ENCODE measurements around the gene INPP5F. TPM values are rescaled to one million over a fixed set of nuclear protein-coding genes. Genes with fewer than 3 reads are reported as not detected.

Gene INPP5F
- total RNA-seq, 1 donor from 2014 or later: 36.8 TPM

DNA sequence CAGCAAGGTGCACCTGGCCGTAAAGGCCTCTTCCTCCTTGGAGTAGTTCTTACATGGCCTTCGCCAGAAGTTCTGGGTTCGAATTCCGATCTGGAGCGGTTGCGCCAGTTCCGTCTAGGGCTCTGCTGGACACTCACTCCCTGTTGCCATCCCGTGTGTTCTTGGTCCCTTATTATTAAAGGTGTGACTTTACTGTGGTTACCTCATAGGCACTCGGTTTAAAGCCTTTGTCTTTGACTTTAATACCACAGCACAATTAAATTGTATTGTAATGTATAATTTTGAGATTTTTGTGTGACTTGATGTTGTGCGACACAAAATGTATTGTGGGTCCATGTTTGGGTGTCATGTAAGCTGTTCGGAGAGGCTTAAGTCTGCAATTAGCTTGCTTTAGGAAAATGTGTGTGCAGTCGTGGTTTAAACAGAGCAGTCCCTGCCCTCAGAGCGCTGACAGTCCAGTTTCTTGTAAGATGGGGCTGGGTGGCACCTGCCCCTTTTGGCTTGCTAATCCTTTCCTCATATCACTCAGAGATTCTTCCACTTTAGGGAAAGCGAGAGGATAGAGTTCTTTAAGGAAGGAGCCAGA is 919 bp downstream of the INPP5F start:
- Mint-ChIP-seq H3K27me3 (ENCODE audit: unreplicated experiment) (no peaks in the 10 kb centered on the region), H3K4me3 (ENCODE audit: unreplicated experiment) (peak overlapping the region; percentile 78), H3K27ac (ENCODE audit: unreplicated experiment) (peak overlapping the region; percentile 31), H3K4me1 (ENCODE audit: unreplicated experiment) (peaks cover 19% of the 10 kb centered on the region), H3K36me3 (ENCODE audit: unreplicated experiment) (no peaks in the 10 kb centered on the region), H3K9me3 (ENCODE audit: unreplicated experiment) (no peaks in the 10 kb centered on the region)
- no peak for DNase-seq (ENCODE audit: extremely low spot score, unreplicated experiment)
- TF ChIP-seq CTCF (IDR thresholded peaks at IDR 0.05): no peak

- H3K27ac Mint-ChIP-seq (ENCODE audit: unreplicated experiment): no peak overlapping the region
- TF ChIP-seq CTCF (IDR thresholded peaks at IDR 0.05): no peak
- no peaks in the 10 kb centered on the region for H3K9me3 Mint-ChIP-seq (ENCODE audit: unreplicated experiment)
Observed at GRCh38 chr10:119728172-119728800, 2.4 kb downstream of the INPP5F start.

DNA sequence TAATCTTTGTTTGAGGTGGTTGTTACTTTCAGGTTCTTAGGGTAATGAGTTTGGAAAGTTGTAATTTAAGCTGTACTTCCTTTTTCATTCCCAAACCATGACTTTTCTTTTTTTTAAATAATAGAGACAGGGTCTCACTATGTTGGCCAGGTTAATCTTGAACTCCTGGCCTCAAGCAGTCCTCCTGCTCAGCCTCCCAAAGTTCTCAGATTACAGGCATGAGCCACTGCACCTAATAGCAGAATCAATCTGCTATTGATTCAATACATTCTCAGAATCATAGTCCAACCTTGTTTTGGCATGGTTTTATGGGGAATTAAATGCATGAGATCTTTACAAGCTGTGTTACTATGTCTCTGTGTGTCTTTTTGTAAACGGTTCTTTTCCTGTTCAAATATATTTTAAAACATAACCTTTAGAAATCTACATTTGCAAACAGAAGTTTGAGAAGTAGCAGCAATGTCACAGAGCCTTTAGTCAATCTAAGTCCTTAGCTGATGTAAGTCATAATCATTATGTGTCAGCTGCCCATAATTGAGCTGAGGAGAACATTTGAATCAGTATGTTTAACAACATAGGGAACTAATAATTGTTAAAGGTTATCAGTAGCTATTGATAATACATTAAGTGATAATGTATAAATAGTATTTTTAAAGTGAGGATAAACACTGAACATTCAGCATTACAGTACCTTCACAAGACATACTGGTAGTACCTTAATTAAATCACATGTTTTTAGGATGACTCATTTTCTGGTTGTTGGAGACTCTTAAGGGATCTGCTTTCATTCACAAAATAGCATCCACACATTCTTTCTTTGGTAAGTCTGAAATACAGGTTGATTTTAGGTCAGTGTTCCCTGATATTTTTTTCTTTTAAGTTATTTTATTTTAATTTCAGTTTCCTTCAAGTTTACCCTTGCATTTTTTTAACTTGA is 8.8 kb downstream of the INPP5F start:
- H3K36me3 Mint-ChIP-seq (ENCODE audit: unreplicated experiment): no peaks in the 10 kb centered on the region
- no peaks in the 10 kb centered on the region for H3K9me3 Mint-ChIP-seq (ENCODE audit: unreplicated experiment)
- no peak overlapping the region for H3K4me3 Mint-ChIP-seq (ENCODE audit: unreplicated experiment)
- no peak overlapping the region for H3K27ac Mint-ChIP-seq (ENCODE audit: unreplicated experiment)
- DNase-seq (ENCODE audit: extremely low spot score, unreplicated experiment): no peak
- peaks cover 40% of the 10 kb centered on the region for H3K4me1 Mint-ChIP-seq (ENCODE audit: unreplicated experiment)
- no peaks in the 10 kb centered on the region for H3K27me3 Mint-ChIP-seq (ENCODE audit: unreplicated experiment)
- TF ChIP-seq CTCF (IDR thresholded peaks at IDR 0.05): no peak

More at GRCh38 chr10:119728172-119728800, 2.4 kb downstream of the INPP5F start:
- H3K4me3 Mint-ChIP-seq (ENCODE audit: unreplicated experiment): no peak overlapping the region
- DNase-seq (ENCODE audit: extremely low spot score, unreplicated experiment): no peak
- H3K27me3 Mint-ChIP-seq (ENCODE audit: unreplicated experiment): no peaks in the 10 kb centered on the region
- H3K4me1 Mint-ChIP-seq (ENCODE audit: unreplicated experiment): peaks cover 19% of the 10 kb centered on the region
- no peaks in the 10 kb centered on the region for H3K36me3 Mint-ChIP-seq (ENCODE audit: unreplicated experiment)

DNA sequence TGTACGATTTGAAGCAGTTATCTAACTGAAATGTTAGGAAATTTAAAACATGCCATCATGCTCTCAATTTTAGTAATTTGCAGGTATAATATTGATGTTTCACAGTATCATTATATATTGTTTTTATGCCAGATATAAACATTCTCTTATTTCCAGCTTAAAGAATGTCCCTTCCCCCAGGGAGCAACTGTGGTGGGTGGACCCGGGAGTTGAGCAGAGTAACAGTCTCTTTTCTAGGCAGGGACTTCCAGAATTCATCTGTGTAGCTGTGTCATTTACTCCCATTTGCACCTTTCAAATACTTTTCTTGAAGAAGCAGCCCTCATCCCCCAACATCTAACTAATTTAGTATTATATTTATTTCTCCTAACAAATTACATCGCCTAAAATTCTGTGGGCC is 9.6 kb downstream of the INPP5F start:
- H3K4me3 Mint-ChIP-seq (ENCODE audit: unreplicated experiment): no peak overlapping the region
- H3K4me1 Mint-ChIP-seq (ENCODE audit: unreplicated experiment): peaks cover 40% of the 10 kb centered on the region
- no peak overlapping the region for H3K27ac Mint-ChIP-seq (ENCODE audit: unreplicated experiment)
- no peak for DNase-seq (ENCODE audit: extremely low spot score, unreplicated experiment)
- H3K27me3 Mint-ChIP-seq (ENCODE audit: unreplicated experiment): no peaks in the 10 kb centered on the region
- no peak for TF ChIP-seq CTCF (IDR thresholded peaks at IDR 0.05)
- no peaks in the 10 kb centered on the region for H3K36me3 Mint-ChIP-seq (ENCODE audit: unreplicated experiment)
- no peaks in the 10 kb centered on the region for H3K9me3 Mint-ChIP-seq (ENCODE audit: unreplicated experiment)

GRCh38 chr10:119736220-119736619 is 10.4 kb downstream of the INPP5F start:
- no peak for DNase-seq (ENCODE audit: extremely low spot score, unreplicated experiment)
- Mint-ChIP-seq H3K27me3 (ENCODE audit: unreplicated experiment) (no peaks in the 10 kb centered on the region), H3K9me3 (ENCODE audit: unreplicated experiment) (no peaks in the 10 kb centered on the region), H3K36me3 (ENCODE audit: unreplicated experiment) (no peaks in the 10 kb centered on the region), H3K4me1 (ENCODE audit: unreplicated experiment) (peaks cover 40% of the 10 kb centered on the region), H3K27ac (ENCODE audit: unreplicated experiment) (no peak overlapping the region), H3K4me3 (ENCODE audit: unreplicated experiment) (no peak overlapping the region)
- no peak for TF ChIP-seq CTCF (IDR thresholded peaks at IDR 0.05)
